ENCODE data around the gene A4GALT.

- TF ChIP-seq CTCF (conservative IDR thresholded peaks at IDR 0.05 in 1 of 2, IDR thresholded peaks at IDR 0.05 in 1 of 2; ENCODE audit: low read depth in 1 of 2, low read length in 2 of 2) (no peak), EZH2 (IDR thresholded peaks at IDR 0.05; ENCODE audit: low read length, missing control alignments) (no peak)
Observed at GRCh38 chr22:42752230-42752746, 31.6 kb upstream of the A4GALT start.

Data from fibroblast of lung (primary cell).